Gastrocnemius medialis (tissue), 4 donors: ENCODE measurements around the gene TRIM24.

Experiments used
- CTCF ChIP-seq, 5 experiments: fragments of 450-650 bp in 3 of 5; fragments of 200-600 bp in 2 of 5; sonication (generic) in 2 of 5; IDR thresholded peaks in 4 of 5; conservative IDR thresholded peaks in 1 of 5; 1 replicate in 4 of 5; 2 replicates in 1 of 5; pipeline ENCODE4 v1.5.1; 2016 to 2019; ENCODE audit warnings: antibody characterized with exemption in 5 of 5, mild to moderate bottlenecking in 3 of 5, moderate library complexity in 3 of 5
- POLR2A ChIP-seq, 2 donors: fragments of 450-650 bp; IDR thresholded peaks; one replicate each; pipeline ENCODE4 v1.6.1; 2017; ENCODE audit warnings: antibody characterized with exemption in 2 of 2, mild to moderate bottlenecking in 2 of 2, moderate library complexity in 2 of 2

GRCh38 chr7:138512885-138513284, 52.8 kb downstream of the TRIM24 start:
- no peak for TF ChIP-seq CTCF (IDR thresholded peaks at IDR 0.05 in 4 of 5, conservative IDR thresholded peaks at IDR 0.05 in 1 of 5)
- no peak for TF ChIP-seq POLR2A (IDR thresholded peaks at IDR 0.05)
